ENCODE results near the gene LYZL6.

DNA sequence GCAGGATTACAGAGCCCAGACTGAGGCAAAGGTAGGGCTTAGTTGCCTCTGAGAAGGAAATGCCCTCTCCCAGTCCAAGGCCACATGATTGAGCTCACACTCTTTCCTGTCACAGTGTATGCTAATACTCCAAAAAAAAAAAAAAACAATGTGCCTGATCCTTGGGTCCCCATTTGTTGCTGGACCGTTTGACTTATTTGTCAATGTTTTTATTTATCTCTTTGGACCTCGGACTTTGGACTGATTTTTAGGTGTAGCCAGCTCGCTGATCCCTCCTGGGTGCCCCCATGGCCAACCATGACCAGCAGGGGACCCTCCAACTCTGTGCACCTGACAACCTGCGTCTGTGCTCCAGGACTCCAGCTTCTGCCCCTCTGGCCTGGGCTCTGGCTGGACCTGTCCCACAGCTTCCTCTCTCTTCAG is 38.4 kb upstream of the LYZL6 start:
- TF ChIP-seq POLR2A (IDR thresholded peaks at IDR 0.05; ENCODE audit: extremely low read depth, insufficient read length) = no peak
- TF ChIP-seq, protein P1, sequence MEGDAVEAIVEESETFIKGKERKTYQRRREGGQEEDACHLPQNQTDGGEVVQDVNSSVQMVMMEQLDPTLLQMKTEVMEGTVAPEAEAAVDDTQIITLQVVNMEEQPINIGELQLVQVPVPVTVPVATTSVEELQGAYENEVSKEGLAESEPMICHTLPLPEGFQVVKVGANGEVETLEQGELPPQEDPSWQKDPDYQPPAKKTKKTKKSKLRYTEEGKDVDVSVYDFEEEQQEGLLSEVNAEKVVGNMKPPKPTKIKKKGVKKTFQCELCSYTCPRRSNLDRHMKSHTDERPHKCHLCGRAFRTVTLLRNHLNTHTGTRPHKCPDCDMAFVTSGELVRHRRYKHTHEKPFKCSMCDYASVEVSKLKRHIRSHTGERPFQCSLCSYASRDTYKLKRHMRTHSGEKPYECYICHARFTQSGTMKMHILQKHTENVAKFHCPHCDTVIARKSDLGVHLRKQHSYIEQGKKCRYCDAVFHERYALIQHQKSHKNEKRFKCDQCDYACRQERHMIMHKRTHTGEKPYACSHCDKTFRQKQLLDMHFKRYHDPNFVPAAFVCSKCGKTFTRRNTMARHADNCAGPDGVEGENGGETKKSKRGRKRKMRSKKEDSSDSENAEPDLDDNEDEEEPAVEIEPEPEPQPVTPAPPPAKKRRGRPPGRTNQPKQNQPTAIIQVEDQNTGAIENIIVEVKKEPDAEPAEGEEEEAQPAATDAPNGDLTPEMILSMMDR (IDR thresholded peaks at IDR 0.05; ENCODE audit: low read depth, low read length) = peak; percentile 34
- TF ChIP-seq, protein P2, sequence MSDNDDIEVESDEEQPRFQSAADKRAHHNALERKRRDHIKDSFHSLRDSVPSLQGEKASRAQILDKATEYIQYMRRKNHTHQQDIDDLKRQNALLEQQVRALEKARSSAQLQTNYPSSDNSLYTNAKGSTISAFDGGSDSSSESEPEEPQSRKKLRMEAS (IDR thresholded peaks at IDR 0.05; ENCODE audit: low read depth, low read length) = no peak
- no peak for TF ChIP-seq MYC (IDR thresholded peaks at IDR 0.05; ENCODE audit: low read depth, low read length)
